GM10266 (cell line): ENCODE results near the gene PHF1.

Experiments used
- DNase-seq: peaks from one replicate; pipeline ENCODE4 v3.0.0; 2012; ENCODE audit errors: extremely low spot score
- TF ChIP-seq, protein P1 (sequence below): IDR thresholded peaks from 2 replicates; pipeline ENCODE4 v1.5.1; 2012; ENCODE audit warnings: mild to moderate bottlenecking, low read depth; ENCODE audit not compliant: control insufficient read depth, insufficient read depth; ENCODE audit errors: missing control alignments

The PHF1 gene

GRCh38 chr6:33404884-33405283, 5.9 kb upstream of the PHF1 start:
- DNase-seq: no peak
- TF ChIP-seq, protein P1, sequence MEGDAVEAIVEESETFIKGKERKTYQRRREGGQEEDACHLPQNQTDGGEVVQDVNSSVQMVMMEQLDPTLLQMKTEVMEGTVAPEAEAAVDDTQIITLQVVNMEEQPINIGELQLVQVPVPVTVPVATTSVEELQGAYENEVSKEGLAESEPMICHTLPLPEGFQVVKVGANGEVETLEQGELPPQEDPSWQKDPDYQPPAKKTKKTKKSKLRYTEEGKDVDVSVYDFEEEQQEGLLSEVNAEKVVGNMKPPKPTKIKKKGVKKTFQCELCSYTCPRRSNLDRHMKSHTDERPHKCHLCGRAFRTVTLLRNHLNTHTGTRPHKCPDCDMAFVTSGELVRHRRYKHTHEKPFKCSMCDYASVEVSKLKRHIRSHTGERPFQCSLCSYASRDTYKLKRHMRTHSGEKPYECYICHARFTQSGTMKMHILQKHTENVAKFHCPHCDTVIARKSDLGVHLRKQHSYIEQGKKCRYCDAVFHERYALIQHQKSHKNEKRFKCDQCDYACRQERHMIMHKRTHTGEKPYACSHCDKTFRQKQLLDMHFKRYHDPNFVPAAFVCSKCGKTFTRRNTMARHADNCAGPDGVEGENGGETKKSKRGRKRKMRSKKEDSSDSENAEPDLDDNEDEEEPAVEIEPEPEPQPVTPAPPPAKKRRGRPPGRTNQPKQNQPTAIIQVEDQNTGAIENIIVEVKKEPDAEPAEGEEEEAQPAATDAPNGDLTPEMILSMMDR: no peak

GRCh38 chr6:33405386-33405940, 5.4 kb upstream of the PHF1 start:
- TF ChIP-seq, protein P1: no peak
- DNase-seq: no peak

GRCh38 chr6:33406126-33406525, 4.7 kb upstream of the PHF1 start:
- no peak for DNase-seq
- TF ChIP-seq, protein P1: no peak

DNA sequence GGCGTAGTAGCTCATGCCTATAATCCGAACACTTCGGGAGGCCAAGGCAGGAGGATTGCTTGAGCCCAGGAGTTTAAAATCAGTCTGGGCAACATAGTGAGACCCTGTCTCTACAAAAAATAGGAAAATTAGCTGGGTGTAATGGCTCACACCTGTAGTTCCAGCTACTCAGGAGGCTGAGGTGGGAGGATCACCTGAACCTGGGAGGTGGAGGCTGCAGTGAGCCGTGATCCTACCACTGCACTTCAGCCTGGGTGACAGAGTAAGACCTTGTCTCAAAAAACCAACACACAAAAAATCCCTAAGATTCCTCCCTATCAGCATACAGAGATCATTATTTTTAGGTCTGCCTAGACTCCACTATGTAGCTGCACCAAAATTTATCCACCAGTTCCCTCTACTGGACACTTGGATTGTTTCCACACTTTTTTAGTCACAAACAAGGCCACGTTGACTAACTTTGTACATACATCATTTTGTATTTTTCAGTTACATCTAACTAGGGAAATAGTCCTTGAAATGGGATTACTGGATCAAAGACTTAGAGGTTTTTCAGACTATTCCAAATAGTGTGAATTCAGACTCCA, 3.6 kb upstream of the PHF1 start:
- DNase-seq: no peak
- TF ChIP-seq, protein P1: no peak

DNA sequence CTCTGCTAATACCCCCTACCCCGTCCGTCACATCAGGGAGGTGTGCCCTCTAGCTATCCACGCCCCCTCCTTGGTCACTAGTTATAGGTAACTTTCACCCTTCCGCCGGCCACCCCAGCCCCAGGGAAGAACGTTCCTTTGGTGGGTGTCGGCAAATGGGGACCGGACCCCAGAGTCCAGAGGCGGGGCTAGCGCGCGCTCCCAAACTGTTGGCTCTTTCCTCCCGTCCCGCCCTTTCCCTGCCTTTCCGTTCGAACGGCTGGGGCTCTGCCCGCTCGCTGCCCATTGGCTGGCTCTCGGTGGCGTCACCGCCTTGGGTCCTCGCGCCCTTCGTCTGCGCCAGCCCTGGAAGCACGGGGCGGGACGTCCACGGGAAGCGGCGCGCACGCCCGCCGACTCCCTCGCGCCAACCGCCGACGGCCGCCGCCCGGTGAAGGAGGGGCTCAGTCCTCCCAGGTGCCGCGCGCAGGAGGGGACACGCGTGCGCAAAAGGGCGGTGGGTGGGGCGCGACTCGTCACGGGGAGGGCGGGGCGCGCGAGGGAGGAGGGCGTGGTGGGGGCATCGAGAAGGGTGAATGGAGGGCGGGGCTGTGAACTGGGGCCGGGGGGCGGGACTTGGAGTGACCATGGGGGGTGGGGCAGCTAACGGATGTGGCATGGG, 634 bp upstream of the PHF1 start:
- DNase-seq: peak; percentile 99

GRCh38 chr6:33411632-33412005, 805 bp downstream of the PHF1 start:
- no peak for DNase-seq
- TF ChIP-seq, protein P1: no peak

More for the DNA sequence above, 634 bp upstream of the PHF1 start:
- TF ChIP-seq, protein P1: no peak

DNA sequence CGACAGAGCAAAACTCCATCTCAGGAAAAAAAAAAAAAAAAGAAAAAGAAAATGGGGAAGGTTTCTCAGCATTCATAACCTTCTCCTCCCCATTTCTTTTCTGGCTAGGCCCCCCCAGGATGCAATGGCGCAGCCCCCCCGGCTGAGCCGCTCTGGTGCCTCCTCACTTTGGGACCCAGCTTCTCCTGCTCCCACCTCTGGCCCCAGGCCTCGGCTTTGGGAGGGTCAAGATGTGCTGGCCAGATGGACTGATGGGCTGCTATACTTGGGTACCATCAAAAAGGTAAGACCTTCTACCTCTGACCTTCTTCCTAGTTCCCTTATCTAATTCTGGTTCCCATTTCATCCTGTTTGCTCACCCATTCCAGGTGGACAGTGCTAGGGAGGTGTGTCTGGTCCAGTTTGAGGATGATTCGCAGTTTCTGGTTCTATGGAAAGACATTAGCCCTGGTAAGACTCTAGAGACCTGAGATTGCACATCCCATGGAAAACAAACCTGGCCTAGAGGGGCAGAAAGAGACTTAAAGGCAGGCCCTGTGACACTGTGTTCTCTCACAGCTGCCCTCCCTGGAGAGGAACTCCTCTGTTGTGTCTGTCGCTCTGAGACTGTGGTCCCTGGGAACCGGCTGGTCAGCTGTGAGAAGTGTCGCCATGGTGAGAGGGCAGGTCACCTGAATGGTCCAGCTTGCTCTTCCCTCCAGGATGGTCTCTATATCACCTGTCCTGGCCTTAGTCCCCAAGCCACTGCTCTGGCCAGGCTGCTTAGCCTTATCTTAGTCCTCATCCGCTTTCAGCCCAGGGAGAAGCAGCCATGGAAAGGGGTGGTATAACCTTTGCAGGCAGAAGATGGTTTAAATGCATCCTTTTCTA, 1.6 kb downstream of the PHF1 start:
- TF ChIP-seq, protein P1: no peak
- DNase-seq: no peak
